GM21717 (cell line): ENCODE results near the gene GEN1.
"Not testable (repeated sequence)": the region's sequence is repeated elsewhere in the genome, so short reads cannot be mapped to it uniquely, and the experiment has no call there.

ENCODE experiments used
- ATAC-seq: cut with Tn5 transposase; IDR thresholded peaks from one replicate; pipeline ENCODE4 v1.9.1; 2021; ENCODE audit warnings: mild to moderate bottlenecking, moderate library complexity; ENCODE audit not compliant: unreplicated experiment

GEN1 gene

GRCh38 chr2:17821535-17822444, 67.9 kb downstream of the GEN1 start:
- peak; percentile 70 for ATAC-seq

GRCh38 chr2:17822445-17823117, 68.6 kb downstream of the GEN1 start:
- ATAC-seq: peak; percentile 68

- not testable (repeated sequence) for ATAC-seq
These were observed 69.7 kb downstream of the GEN1 start for GRCh38 chr2:17823646-17824045.

GRCh38 chr2:17827316-17827715, 73.4 kb downstream of the GEN1 start:
- no peak for ATAC-seq

- no peak for ATAC-seq
These were observed 73.8 kb downstream of the GEN1 start for GRCh38 chr2:17827785-17828184.

- ATAC-seq: peak; percentile 77
These were observed 76.4 kb downstream of the GEN1 start for GRCh38 chr2:17830053-17831034.

GRCh38 chr2:17835516-17835915, 81.6 kb downstream of the GEN1 start:
- no peak for ATAC-seq
